AG10803 (cell line): ENCODE results near the gene TMEM213.

Source experiments
- DNase-seq: peaks from one replicate; pipeline ENCODE4 v3.0.0; 2010; ENCODE audit warnings: low read depth
- H3K4me3 ChIP-seq: 2 replicates; pipeline ENCODE4 v1.5.1; 2011; ENCODE audit warnings: mild to moderate bottlenecking, low read length, control low read depth
- CTCF ChIP-seq: conservative IDR thresholded peaks from 2 replicates; pipeline ENCODE4 v1.5.1; 2011; ENCODE audit warnings: mild to moderate bottlenecking, low read length, control low read depth, inconsistent platforms

The TMEM213 gene

GRCh38 chr7:138829335-138829734 is 31.5 kb downstream of the TMEM213 start:
- H3K4me3 ChIP-seq: no peak overlapping the region
- no peak for TF ChIP-seq CTCF
- DNase-seq: no peak

- no peak for TF ChIP-seq CTCF
These were observed 35.2 kb downstream of the TMEM213 start for GRCh38 chr7:138832966-138833365.

GRCh38 chr7:138833596-138833995 is 35.8 kb downstream of the TMEM213 start:
- no peak for TF ChIP-seq CTCF
- no peak for DNase-seq

More at GRCh38 chr7:138832966-138833365, 35.2 kb downstream of the TMEM213 start:
- H3K4me3 ChIP-seq: no peak overlapping the region
- DNase-seq: no peak

GRCh38 chr7:138834583-138834982 is 36.8 kb downstream of the TMEM213 start:
- DNase-seq: no peak
- no peak overlapping the region for H3K4me3 ChIP-seq
- TF ChIP-seq CTCF: no peak

More at GRCh38 chr7:138833596-138833995, 35.8 kb downstream of the TMEM213 start:
- no peak overlapping the region for H3K4me3 ChIP-seq

- no peak for DNase-seq
- no peak for TF ChIP-seq CTCF
- H3K4me3 ChIP-seq: no peak overlapping the region
These were observed 37.3 kb downstream of the TMEM213 start for GRCh38 chr7:138835087-138835486.

- TF ChIP-seq CTCF: no peak
- no peak overlapping the region for H3K4me3 ChIP-seq
- no peak for DNase-seq
These were observed 39.8 kb downstream of the TMEM213 start for GRCh38 chr7:138837627-138838026.

- TF ChIP-seq CTCF: no peak
- DNase-seq: no peak
- H3K4me3 ChIP-seq: no peak overlapping the region
These were observed 40.4 kb downstream of the TMEM213 start for GRCh38 chr7:138838166-138838565.
